ENCODE measurements around the gene KCNJ9. TPM values are rescaled to one million over a fixed set of nuclear protein-coding genes. Genes with fewer than 3 reads are reported as not detected.

Gene KCNJ9
- total RNA-seq, 2 donors from 2014 or later, result 0.11 to 0.30 TPM

DNA sequence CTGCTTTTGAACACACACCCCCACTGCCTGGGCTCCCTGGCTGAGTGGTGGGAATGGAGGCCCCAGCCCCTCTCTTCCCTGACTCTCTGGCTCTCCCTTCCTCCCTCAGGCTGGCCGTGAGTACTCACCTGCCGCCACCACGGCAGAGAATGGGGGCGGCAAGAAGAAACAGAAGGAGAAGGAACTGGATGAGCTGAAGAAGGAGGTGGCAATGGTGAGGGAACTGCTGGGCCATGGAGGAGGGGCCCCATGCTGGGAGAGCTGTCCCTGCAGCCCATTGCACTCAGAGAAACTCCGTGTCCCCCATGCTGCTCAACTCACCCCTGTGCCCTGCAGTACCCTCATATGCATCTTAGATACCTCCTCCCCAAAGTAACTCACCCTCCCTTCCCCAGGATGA lies 39.5 kb downstream of the KCNJ9 start:
- Histone ChIP-seq H3K9ac (ENCODE audit: low read depth in 2 of 2, low read length in 2 of 2) (no peak overlapping the region), H3K36me3 (no peaks in the 10 kb centered on the region), H3K27ac (no peak overlapping the region), H3K4me3 (no peak overlapping the region), H3K4me1 (no peaks in the 10 kb centered on the region), H3K27me3 (no peaks in the 10 kb centered on the region), H3K9me3 (no peaks in the 10 kb centered on the region)
- TF ChIP-seq, protein P1, sequence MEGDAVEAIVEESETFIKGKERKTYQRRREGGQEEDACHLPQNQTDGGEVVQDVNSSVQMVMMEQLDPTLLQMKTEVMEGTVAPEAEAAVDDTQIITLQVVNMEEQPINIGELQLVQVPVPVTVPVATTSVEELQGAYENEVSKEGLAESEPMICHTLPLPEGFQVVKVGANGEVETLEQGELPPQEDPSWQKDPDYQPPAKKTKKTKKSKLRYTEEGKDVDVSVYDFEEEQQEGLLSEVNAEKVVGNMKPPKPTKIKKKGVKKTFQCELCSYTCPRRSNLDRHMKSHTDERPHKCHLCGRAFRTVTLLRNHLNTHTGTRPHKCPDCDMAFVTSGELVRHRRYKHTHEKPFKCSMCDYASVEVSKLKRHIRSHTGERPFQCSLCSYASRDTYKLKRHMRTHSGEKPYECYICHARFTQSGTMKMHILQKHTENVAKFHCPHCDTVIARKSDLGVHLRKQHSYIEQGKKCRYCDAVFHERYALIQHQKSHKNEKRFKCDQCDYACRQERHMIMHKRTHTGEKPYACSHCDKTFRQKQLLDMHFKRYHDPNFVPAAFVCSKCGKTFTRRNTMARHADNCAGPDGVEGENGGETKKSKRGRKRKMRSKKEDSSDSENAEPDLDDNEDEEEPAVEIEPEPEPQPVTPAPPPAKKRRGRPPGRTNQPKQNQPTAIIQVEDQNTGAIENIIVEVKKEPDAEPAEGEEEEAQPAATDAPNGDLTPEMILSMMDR (IDR thresholded peaks at IDR 0.05), result no peak
- intact Hi-C loops (cut with DNase I), result no loop called here
- no peak for DNase-seq

DNA sequence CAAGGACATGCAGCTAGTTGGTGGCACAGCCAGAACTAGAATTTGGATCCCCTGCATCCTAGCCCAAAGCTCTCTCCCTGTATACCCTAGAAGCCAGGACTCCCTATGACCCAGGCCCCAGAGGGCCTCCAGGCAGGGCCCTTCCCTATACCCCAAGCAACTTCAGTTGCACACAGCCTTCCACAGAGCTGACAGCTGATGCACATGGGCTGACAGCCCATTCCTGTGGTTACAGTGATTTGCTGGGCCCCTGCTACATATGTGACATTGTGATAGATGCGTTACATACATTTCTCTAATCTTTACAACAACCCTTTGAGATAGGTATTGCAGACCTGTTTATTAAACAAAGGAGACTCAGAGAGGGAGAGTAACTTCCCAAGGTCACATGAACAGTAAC lies 40.0 kb downstream of the KCNJ9 start:
- H3K4me1 ChIP-seq, result no peaks in the 10 kb centered on the region
- intact Hi-C loops (cut with DNase I), result no loop called here
- TF ChIP-seq, protein P1 (IDR thresholded peaks at IDR 0.05), result no peak
- no peaks in the 10 kb centered on the region for H3K27me3 ChIP-seq
- H3K4me3 ChIP-seq, result no peak overlapping the region
- H3K9me3 ChIP-seq, result no peaks in the 10 kb centered on the region
- no peak overlapping the region for H3K9ac ChIP-seq (ENCODE audit: low read depth in 2 of 2, low read length in 2 of 2)
- no peak for DNase-seq
- H3K36me3 ChIP-seq, result no peaks in the 10 kb centered on the region
- no peak overlapping the region for H3K27ac ChIP-seq

- H3K27me3 ChIP-seq, result no peaks in the 10 kb centered on the region
- H3K4me3 ChIP-seq, result no peak overlapping the region
- H3K36me3 ChIP-seq, result no peaks in the 10 kb centered on the region
- no peak for DNase-seq
- H3K9me3 ChIP-seq, result no peaks in the 10 kb centered on the region
- TF ChIP-seq, protein P1 (IDR thresholded peaks at IDR 0.05), result no peak
- no peak overlapping the region for H3K27ac ChIP-seq
- intact Hi-C loops (cut with DNase I), result no loop called here
- no peaks in the 10 kb centered on the region for H3K4me1 ChIP-seq
- H3K9ac ChIP-seq (ENCODE audit: low read depth in 2 of 2, low read length in 2 of 2), result no peak overlapping the region
Measured at GRCh38 chr1:160122978-160123495, 41.7 kb downstream of the KCNJ9 start.

DNA sequence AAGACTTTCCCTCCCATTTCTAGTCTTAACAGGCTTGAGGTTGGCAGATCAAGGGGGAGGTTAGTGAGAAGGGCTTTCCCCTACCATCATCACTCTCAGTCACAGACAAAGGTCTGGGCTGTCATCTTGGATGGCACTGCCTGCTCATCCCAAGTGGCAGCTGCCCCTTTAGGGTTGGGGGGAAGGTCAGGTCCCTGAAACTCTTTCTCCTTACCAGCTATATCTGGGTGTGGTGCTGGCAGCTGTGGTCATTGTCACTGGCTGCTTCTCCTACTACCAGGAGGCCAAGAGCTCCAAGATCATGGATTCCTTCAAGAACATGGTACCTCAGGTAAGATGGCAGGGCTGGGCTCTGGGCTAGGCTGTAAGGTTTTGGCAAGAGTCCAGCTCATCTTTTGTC lies 42.4 kb downstream of the KCNJ9 start:
- Histone ChIP-seq H3K4me3 (no peak overlapping the region), H3K4me1 (no peaks in the 10 kb centered on the region), H3K36me3 (no peaks in the 10 kb centered on the region), H3K27me3 (no peaks in the 10 kb centered on the region), H3K9ac (ENCODE audit: low read depth in 2 of 2, low read length in 2 of 2) (no peak overlapping the region), H3K27ac (no peak overlapping the region), H3K9me3 (no peaks in the 10 kb centered on the region)
- no peak for DNase-seq
- TF ChIP-seq, protein P1 (IDR thresholded peaks at IDR 0.05), result no peak
- intact Hi-C loops (cut with DNase I), result no loop called here

- H3K36me3 ChIP-seq, result no peaks in the 10 kb centered on the region
- no peaks in the 10 kb centered on the region for H3K9me3 ChIP-seq
- no peak for DNase-seq
- intact Hi-C loops (cut with DNase I), result no loop called here
- no peaks in the 10 kb centered on the region for H3K27me3 ChIP-seq
- H3K27ac ChIP-seq, result no peak overlapping the region
- H3K4me1 ChIP-seq, result no peaks in the 10 kb centered on the region
- H3K9ac ChIP-seq (ENCODE audit: low read depth in 2 of 2, low read length in 2 of 2), result no peak overlapping the region
- TF ChIP-seq, protein P1 (IDR thresholded peaks at IDR 0.05), result no peak
- H3K4me3 ChIP-seq, result no peak overlapping the region
Measured at GRCh38 chr1:160124705-160125478, 43.6 kb downstream of the KCNJ9 start.

All from colonic mucosa (tissue), 4 donors.